A549 (cell line): Measurements from ENCODE around the gene KIZ.

Source experiments
- BHLHE40 ChIP-seq: IDR thresholded peaks from 2 replicates; pipeline ENCODE4 v1.6.1; 2012; ENCODE audit warnings: low read depth, low read length, inconsistent platforms
- CBX8 ChIP-seq: fragments of 200-600 bp; sonication (generic); IDR thresholded peaks from 2 replicates; pipeline ENCODE4 v1.6.1; 2016
- EP300 ChIP-seq, 2 experiments: fragments of >200 bp; sonication (Bioruptor Twin); formaldehyde crosslinking; IDR thresholded peaks; 2 replicates in 1 of 2; 3 replicates in 1 of 2; pipeline ENCODE4 v1.6.1; 2016 to 2017
- KDM5A ChIP-seq: fragments of 200-600 bp; sonication (generic); IDR thresholded peaks from 2 replicates; pipeline ENCODE4 v1.6.1; 2016; ENCODE audit warnings: antibody characterized with exemption, mild to moderate bottlenecking
- NFE2L2 ChIP-seq: fragments of 150-350 bp; conservative IDR thresholded peaks from 2 replicates; pipeline ENCODE4 v1.6.1; 2014; ENCODE audit warnings: low read length
- NR3C1 ChIP-seq: fragments of >200 bp; sonication (Bioruptor Twin); formaldehyde crosslinking; IDR thresholded peaks from 3 replicates; pipeline ENCODE4 v1.6.1; 2017
- POLR2A ChIP-seq: IDR thresholded peaks from 2 replicates; pipeline ENCODE4 v1.6.1; 2012; ENCODE audit warnings: mild to moderate bottlenecking, low read length
- RAD21 ChIP-seq, 2 experiments: fragments of >200 bp in 1 of 2; sonication (Bioruptor Twin) in 1 of 2; formaldehyde crosslinking in 1 of 2; IDR thresholded peaks in 1 of 2; conservative IDR thresholded peaks in 1 of 2; 2 replicates in 1 of 2; 3 replicates in 1 of 2; pipeline ENCODE4 v1.6.1; 2012 to 2018; ENCODE audit warnings: inconsistent platforms in 1 of 2
- ZFP36 ChIP-seq: fragments of 450-650 bp; IDR thresholded peaks from 2 replicates; pipeline ENCODE4 v1.6.1; 2014; ENCODE audit warnings: borderline replicate concordance; ENCODE audit not compliant: partially characterized antibody
- TF ChIP-seq, protein P1 (sequence below): fragments of >200 bp; sonication (Bioruptor Twin); formaldehyde crosslinking; IDR thresholded peaks from 3 replicates; pipeline ENCODE4 v1.5.1; 2016
- TF ChIP-seq, protein P2 (sequence below): IDR thresholded peaks from 2 replicates; pipeline ENCODE4 v1.6.1; 2012; ENCODE audit warnings: low read depth, borderline replicate concordance
- TF ChIP-seq, protein P3 (sequence below): IDR thresholded peaks from 2 replicates; pipeline ENCODE4 v1.6.1; 2012

DNA sequence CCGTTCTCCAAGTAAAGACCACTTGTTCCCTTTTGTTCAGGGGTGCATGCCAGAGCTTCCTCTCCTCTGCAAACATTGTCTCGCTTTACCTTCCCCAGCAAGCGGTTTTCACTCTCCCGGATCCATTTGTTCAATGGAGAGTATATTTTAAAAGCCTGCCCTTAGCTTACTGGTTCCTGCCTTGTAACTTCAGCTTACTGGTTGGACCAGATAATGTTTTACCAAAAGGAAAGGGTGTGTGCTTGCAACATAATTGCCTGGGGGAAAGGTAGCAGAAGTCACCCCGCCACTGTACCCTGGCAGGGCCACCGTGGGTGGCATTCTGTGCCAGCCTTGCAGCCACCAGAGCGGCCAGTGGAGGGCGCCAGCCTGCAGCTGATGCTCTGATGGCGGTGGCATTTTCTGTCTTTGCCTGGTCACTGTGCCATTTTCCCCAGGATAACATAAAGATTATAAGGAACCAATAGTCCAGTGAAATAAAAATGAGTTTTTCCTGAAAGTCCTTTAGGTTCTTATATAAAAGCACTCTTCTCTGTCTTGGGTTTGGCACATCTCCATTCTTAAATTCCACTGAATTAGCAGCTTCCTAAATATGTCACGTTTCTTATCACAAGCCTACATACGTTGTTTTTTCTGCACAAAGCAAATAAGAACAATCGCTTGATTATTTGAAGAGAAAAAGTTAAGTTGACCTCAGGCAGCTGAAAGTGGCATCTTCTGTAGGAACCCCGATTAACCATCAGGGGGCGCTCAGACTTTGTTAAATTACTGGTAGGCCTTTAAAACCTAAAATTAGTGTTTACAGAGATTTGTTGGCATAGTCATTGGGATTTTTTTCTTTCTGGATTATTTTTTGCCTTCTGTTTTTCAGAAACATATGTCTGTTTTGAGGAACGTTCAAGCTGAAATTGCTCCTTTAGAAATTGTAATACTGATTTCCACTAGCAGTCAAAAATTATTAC lies 109.9 kb downstream of the KIZ start:
- TF ChIP-seq, protein P1, sequence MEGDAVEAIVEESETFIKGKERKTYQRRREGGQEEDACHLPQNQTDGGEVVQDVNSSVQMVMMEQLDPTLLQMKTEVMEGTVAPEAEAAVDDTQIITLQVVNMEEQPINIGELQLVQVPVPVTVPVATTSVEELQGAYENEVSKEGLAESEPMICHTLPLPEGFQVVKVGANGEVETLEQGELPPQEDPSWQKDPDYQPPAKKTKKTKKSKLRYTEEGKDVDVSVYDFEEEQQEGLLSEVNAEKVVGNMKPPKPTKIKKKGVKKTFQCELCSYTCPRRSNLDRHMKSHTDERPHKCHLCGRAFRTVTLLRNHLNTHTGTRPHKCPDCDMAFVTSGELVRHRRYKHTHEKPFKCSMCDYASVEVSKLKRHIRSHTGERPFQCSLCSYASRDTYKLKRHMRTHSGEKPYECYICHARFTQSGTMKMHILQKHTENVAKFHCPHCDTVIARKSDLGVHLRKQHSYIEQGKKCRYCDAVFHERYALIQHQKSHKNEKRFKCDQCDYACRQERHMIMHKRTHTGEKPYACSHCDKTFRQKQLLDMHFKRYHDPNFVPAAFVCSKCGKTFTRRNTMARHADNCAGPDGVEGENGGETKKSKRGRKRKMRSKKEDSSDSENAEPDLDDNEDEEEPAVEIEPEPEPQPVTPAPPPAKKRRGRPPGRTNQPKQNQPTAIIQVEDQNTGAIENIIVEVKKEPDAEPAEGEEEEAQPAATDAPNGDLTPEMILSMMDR: peak; percentile 98
- TF ChIP-seq CBX8 (no peak), NFE2L2 (no peak), ZFP36 (no peak), EP300 (IDR thresholded peaks at IDR 0.05) (no peak), NR3C1 (no peak), KDM5A (no peak), BHLHE40 (no peak), RAD21 (conservative IDR thresholded peaks at IDR 0.05 in 1 of 2, IDR thresholded peaks at IDR 0.05 in 1 of 2) (peak; percentile 78 to 85), POLR2A (no peak)
- TF ChIP-seq, protein P2, sequence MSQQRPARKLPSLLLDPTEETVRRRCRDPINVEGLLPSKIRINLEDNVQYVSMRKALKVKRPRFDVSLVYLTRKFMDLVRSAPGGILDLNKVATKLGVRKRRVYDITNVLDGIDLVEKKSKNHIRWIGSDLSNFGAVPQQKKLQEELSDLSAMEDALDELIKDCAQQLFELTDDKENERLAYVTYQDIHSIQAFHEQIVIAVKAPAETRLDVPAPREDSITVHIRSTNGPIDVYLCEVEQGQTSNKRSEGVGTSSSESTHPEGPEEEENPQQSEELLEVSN: no peak
- TF ChIP-seq, protein P3, sequence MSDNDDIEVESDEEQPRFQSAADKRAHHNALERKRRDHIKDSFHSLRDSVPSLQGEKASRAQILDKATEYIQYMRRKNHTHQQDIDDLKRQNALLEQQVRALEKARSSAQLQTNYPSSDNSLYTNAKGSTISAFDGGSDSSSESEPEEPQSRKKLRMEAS: no peak
